SKM-1 (cell line): ENCODE measurements around the gene ACAA2.

Experiments used
- DNase-seq: peaks from one replicate; lab custom pipeline; 2025; ENCODE audit not compliant: unreplicated experiment; lab: John Stamatoyannopoulos, UW

Gene ACAA2, protein sequence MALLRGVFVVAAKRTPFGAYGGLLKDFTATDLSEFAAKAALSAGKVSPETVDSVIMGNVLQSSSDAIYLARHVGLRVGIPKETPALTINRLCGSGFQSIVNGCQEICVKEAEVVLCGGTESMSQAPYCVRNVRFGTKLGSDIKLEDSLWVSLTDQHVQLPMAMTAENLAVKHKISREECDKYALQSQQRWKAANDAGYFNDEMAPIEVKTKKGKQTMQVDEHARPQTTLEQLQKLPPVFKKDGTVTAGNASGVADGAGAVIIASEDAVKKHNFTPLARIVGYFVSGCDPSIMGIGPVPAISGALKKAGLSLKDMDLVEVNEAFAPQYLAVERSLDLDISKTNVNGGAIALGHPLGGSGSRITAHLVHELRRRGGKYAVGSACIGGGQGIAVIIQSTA

GRCh38 chr18:49813319-49814146 is at the start of gene ACAA2:
TSS of gene ACAA2 (minus strand) at chr18:49813533. CDS start at chr18:49813484, 49 bp downstream.
- peak; percentile 70 for DNase-seq

DNA sequence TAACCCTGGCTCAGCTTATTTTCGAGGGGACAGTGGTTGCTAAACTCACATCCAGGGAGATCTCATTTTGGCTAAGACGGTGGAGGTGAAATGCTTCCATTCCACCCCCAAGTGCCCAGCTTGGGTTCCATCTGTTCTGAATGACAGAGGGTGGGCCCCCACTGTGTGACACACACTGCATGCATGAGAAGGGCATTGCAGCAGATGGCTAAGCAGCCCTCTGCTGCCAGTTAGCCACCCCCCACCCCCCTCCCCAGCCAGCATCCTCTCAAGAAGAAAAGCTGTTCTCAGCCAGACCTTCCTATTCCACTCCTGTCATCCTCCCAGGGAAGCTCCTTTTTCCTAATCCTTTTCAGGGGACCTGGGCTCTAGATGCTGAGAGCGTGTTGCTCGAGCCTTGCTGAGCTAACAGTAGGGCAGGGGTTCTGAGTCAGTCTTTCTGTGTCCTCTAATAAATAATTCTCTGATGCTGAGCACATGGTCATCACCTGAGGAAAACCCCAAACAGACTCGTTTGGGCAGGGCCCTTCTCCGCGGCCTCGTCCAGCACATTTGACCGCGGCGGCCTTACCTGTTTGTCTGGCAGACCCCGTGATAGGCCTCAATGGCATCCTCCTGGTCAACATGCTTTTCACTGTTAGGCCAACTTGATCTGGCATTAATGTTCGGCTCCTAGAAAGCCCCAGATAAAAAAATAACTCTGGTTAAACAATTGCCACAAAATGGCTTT is 49.5 kb upstream of the ACAA2 start:
- DNase-seq, result no peak

GRCh38 chr18:49861659-49862058 is 48.3 kb upstream of the ACAA2 start:
- DNase-seq, result no peak

GRCh38 chr18:49859725-49860124 is 46.4 kb upstream of the ACAA2 start:
- DNase-seq, result no peak

GRCh38 chr18:49859021-49859359 is 45.7 kb upstream of the ACAA2 start:
- no peak for DNase-seq

- peak; percentile 20 for DNase-seq
These were observed 45.1 kb upstream of the ACAA2 start for GRCh38 chr18:49858309-49859020.

- DNase-seq, result no peak
These were observed 44.4 kb upstream of the ACAA2 start for GRCh38 chr18:49857708-49858107.

DNA sequence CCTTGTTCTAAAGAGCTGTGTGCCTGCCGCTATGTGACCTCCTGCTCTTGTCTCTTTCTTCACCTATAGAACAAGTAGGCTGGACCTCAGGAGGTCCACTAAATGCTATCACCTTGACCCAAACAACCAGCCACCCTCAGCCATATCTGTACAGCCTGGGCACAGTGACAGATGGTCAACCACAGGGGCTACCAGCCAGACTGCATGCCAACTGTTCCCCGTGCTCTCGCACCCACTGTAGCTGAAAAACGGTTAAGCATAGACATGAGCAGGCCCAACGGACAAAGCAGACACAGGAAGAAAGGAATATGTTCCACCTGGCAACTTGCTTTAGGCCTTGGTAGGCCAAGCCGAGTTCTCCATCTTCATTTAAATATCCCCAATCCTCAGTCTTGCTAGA is 43.2 kb upstream of the ACAA2 start:
- no peak for DNase-seq

DNA sequence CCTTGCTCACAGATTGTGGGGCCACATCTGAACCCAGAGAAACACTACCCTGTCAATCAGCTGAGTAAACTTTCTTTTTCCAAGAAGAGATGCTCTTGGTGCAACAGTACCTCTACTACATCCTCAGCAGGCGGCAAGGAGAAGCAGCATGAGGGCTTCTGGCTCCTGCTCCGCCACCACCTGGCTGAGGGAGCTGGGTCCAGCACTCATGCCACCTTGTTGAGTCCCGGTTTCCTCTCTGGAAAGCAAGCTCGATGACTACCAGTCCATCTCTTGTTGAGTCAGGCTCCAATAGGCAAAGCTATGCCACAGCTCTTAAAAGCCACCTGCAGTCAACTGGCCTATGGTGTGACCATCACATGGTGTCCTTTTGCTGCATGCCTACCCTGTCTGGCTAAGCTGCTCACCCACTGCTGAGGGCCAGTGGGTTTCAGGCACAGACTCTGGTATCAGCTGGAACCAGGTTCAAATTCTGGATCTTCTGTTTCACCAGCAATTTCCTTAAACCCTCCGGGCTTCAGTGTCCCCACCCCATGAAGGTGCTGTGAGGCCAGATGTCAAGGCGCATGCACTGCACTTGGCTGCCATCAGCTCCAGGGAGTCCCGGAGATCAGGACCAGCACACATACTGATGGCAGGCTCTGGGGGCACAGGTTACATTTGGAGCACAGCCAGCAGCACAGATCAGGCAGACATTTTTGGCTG is 42.5 kb upstream of the ACAA2 start:
- DNase-seq, result no peak

DNA sequence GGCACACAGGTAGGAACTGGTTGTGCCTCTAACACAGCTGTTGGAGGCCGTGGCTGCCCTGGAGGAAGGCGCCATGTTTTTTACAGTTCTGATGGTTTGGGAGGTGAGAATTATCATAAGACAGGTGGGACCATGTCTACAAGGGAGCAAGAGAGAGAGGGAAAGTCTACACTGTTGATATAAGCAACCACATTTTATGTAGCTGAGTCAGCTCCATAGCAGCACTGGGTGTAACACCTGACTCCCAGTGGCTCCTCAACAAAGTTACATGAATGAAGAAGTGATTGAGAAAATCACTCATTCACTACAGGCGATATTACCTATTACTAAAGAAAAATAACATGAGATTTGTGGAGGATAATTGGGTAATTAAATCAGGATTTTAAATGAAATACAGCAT is 41.3 kb upstream of the ACAA2 start:
- no peak for DNase-seq

DNA sequence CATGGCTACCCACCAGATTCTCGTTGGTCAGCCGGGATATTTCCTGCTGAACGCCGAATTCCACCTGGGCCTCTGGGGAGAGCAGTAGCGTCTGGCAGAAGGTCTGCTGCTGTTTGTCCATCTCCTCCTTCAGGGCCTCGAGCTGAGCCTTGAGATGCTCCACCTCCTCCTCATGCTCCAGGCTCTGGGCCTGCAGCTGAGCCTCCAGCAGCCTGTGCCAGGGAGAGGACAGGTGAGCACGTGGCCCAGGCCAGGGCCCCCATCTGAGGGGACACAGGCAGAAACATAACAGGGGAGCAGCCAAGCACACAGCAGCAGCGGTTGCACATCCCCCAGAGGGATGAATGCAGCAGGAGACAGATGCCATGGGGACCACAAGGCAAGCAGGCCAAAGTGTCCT is 40.1 kb upstream of the ACAA2 start:
- DNase-seq, result no peak

DNA sequence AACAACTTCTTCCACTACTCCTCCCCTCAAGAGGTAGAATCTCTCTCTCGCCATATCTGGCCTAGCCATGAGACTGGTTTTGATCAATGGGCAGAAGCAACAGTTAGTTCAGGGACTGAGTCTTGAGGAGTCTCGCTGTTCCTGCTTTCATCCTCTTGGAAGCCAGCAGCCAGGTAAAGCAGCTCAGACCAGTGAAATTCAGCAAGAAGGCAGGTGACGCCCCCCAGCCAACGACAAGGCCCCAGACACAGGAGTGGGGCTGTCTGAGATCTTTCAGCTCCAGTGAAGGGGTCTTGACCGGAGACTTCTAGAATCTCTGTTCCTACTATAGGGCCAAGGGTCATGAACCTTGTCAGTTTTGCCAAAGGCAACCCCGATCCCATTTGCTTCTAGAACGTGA is 39.7 kb upstream of the ACAA2 start:
- no peak for DNase-seq

- no peak for DNase-seq
These were observed 38.3 kb upstream of the ACAA2 start for GRCh38 chr18:49851624-49852023.

GRCh38 chr18:49850636-49851035 is 37.3 kb upstream of the ACAA2 start:
- no peak for DNase-seq

DNA sequence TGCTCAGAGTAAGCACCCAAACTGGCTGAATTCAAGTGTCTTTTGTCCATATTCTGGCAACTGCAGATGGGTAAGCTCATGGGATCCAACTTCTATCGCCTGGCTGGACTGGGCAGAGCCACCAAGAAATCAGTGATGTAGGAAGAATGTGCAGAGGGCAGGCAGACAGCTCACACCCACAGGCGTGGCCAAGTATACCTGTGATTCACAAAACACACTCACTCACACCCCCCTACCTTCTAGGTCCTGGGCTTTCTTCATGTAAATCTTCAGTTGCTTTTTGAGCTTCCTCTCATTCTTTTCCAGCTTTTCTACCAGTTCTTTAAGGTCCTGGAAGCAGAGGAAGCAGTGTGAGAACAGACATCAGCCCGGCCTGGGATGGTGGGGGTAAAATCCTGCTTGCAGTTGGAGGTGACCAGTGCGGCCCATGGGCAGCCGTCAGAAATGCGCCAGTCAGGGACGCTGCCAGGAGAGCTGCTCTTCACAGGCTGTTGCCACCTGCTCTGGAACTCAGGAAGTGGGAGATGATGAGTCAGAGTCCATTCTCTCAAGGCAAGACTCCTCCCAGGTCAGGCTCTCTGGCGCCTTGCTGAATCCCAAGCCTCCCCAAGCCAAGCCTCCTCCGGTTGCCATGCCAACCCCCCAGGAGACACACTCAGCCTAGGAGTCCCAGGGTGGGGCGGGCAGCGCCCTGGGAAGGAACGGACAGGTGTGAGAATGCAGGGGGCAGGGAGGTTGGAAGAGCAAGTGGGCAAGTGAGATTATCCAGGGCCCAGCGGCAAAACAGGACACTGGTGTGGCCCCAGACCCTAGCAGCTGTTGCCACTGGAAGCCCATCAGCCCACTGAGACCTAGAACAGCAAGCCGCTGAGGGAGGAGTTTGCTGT is 36.2 kb upstream of the ACAA2 start:
- DNase-seq, result no peak

GRCh38 chr18:49848115-49848514 is 34.8 kb upstream of the ACAA2 start:
- no peak for DNase-seq

DNA sequence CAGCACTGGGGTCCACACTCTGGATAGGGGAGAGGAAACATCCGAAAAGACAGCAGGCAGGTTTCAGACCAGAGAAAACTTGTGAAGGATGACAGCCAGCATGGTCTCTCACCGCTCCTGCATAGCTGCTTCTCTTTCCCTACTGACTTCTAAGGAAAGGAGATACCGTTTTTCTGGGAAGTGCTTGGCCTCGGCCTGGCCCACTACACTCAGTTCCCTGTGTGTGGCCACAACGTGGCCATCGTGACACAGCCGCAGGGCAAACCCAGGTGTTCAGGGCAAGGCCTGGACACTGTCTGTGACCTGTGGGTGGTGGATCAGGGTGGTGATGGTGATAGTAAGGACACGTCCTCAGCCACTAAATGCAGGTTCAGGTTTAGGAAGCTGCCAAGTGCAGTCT is 34.2 kb upstream of the ACAA2 start:
- no peak for DNase-seq

DNA sequence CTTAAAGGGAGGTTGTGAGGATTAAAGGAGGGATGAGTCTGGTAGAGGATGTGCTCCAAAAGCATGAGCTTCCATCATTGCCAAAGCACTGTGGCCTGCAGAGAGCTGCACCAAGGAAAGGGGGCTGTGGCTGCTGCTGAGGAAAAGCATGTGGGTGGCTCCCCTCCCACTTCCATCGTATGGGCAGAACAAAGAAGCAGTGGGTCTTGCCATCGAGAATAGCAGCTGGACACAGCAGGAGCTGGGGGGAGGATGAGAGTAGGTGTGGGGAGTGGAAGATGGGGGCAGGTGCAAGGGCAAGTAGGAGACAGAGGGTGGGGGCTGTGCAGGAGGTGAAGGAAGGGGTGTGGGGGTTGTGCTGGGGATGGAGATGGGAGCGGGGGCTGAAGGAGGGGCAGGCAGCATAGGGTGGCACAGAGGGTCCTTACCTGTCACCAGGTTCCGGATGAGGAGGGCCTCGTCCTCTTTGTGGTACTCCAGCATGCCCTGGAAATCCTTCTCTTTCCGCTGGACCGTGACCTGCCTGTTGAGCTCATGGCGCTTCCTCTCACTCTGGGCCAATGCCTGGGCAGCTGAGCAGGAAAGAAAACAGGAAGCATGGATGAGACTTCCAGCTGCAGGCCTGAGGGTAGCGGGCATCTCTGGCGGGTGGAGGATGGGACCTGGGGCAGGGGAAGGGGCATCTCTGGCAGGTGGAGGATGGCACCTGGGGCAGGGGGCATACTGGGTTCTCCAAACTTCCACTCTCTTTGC is 33.6 kb upstream of the ACAA2 start:
- no peak for DNase-seq

DNA sequence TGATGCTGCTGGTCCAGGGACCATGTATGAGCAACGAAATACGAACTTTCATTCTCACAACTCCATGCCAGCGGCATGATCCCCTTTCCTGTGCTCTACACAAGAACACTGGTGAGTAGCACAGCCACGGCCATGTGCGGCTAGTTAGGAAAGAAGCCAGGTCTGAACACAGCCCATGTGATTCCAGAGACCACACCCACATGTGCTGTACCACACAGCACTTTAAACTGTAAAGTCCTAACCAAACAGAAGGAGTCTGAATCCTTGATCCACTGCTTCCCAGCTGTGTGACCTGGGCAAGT is 33.0 kb upstream of the ACAA2 start:
- no peak for DNase-seq
